SK-N-SH (cell line): ENCODE measurements around the gene WRNIP1. TPM values are rescaled to one million over a fixed set of nuclear protein-coding genes. Genes with fewer than 3 reads are reported as not detected.

Source experiments
- CTCF ChIA-PET: fragments of 300-600, 350-600 bp; formaldehyde crosslinking; extraction: SDS; loops from one replicate; lab custom pipeline; 2021; lab: Yijun Ruan, JAX
- POLR2A ChIA-PET: fragments of 350-600 bp; sonication (Branson Sonifier 250); formaldehyde crosslinking; extraction: SDS; loops from one replicate; lab custom pipeline; 2020; ENCODE audit warnings: antibody characterized with exemption, inconsistent platforms; lab: Yijun Ruan, JAX
- DNase-seq: peaks from one replicate; pipeline ENCODE4 v3.0.0; 2012
- H2AFZ ChIP-seq: fragments of 200-600 bp; sonication (generic); 2 replicates; pipeline ENCODE4 v1.8.1; 2016; ENCODE audit warnings: antibody characterized with exemption, mild to moderate bottlenecking, low read depth
- H3F3A ChIP-seq: fragments of 200-600 bp; sonication (generic); replicated peaks from 2 replicates; pipeline ENCODE3; 2016; ENCODE audit warnings: antibody characterized with exemption, mild to moderate bottlenecking; ENCODE audit not compliant: insufficient read depth
- H3K27ac ChIP-seq, 2 experiments: fragments of 200-500 bp in 1 of 2; fragments of 200-600 bp in 1 of 2; sonication (Bioruptor generic) in 1 of 2; sonication (generic), shearing (Covaris generic) in 1 of 2; 2 replicates each; pipeline versions ENCODE4 v1.5.1 to v1.6.1; 2014 to 2016; ENCODE audit warnings: low read depth in 2 of 2, inconsistent platforms in 1 of 2, low read length in 1 of 2, mild to moderate bottlenecking in 1 of 2, mixed read lengths in 1 of 2
- H3K27me3 ChIP-seq: fragments of 200-600 bp; sonication (generic), shearing (Covaris generic); 2 replicates; pipeline ENCODE4 v1.6.1; 2016; ENCODE audit warnings: mixed run types; ENCODE audit not compliant: insufficient read depth
- H3K36me3 ChIP-seq, 2 experiments: fragments of 200-500 bp in 1 of 2; fragments of 200-600 bp in 1 of 2; sonication (Bioruptor generic) in 1 of 2; sonication (generic) in 1 of 2; replicated peaks in 1 of 2; 2 replicates each; pipeline versions ENCODE3 to v1.5.1; 2014 to 2016; ENCODE audit warnings: low read length in 1 of 2, mild to moderate bottlenecking in 1 of 2; ENCODE audit not compliant: insufficient read depth in 2 of 2, control insufficient read depth in 1 of 2
- H3K4me1 ChIP-seq, 2 experiments: fragments of 200-500 bp in 1 of 2; fragments of 200-600 bp in 1 of 2; sonication (Bioruptor generic) in 1 of 2; sonication (generic), shearing (Covaris generic) in 1 of 2; 2 replicates each; pipeline versions ENCODE4 v1.5.1 to v1.6.1; 2014 to 2016; ENCODE audit warnings: low read depth in 1 of 2, low read length in 1 of 2, mixed run types in 1 of 2; ENCODE audit not compliant: insufficient read depth in 2 of 2, control insufficient read depth in 1 of 2
- H3K4me2 ChIP-seq: fragments of 200-600 bp; sonication (generic), shearing (Covaris generic); 2 replicates; pipeline ENCODE4 v1.6.1; 2017; ENCODE audit warnings: mixed run types
- H3K4me3 ChIP-seq, 2 experiments: fragments of 200-500 bp in 1 of 2; fragments of 200-600 bp in 1 of 2; sonication (Bioruptor generic) in 1 of 2; sonication (generic), shearing (Covaris generic) in 1 of 2; 2 replicates each; pipeline versions ENCODE4 v1.5.1 to v1.8.1; 2014 to 2016; ENCODE audit warnings: low read depth in 2 of 2, inconsistent platforms in 1 of 2, low read length in 1 of 2, mild to moderate bottlenecking in 1 of 2, mixed read lengths in 1 of 2, moderate library complexity in 1 of 2
- H3K79me2 ChIP-seq: fragments of 200-600 bp; sonication (generic); 2 replicates; pipeline ENCODE4 v1.8.1; 2017; ENCODE audit warnings: mild to moderate bottlenecking; ENCODE audit not compliant: insufficient read depth
- H3K9ac ChIP-seq: fragments of 200-600 bp; sonication (generic); 2 replicates; pipeline ENCODE4 v1.6.1; 2017; ENCODE audit warnings: mixed run types
- H3K9me2 ChIP-seq: fragments of 200-600 bp; sonication (generic); 2 replicates; pipeline ENCODE4 v1.6.1; 2017; ENCODE audit warnings: mixed run types
- H3K9me3 ChIP-seq: fragments of 200-600 bp; sonication (generic); 2 replicates; pipeline ENCODE4 v1.6.1; 2017; ENCODE audit warnings: mixed run types, mild to moderate bottlenecking, moderate library complexity
- H4K20me1 ChIP-seq: fragments of 200-600 bp; sonication (generic); 2 replicates; pipeline ENCODE4 v1.6.1; 2017; ENCODE audit warnings: mild to moderate bottlenecking, mixed run types; ENCODE audit not compliant: insufficient read depth
- CHD2 ChIP-seq: fragments of 150-350 bp; IDR thresholded peaks from 2 replicates; pipeline ENCODE4 v1.6.1; 2018; ENCODE audit warnings: low read length; ENCODE audit not compliant: partially characterized antibody
- CTCF ChIP-seq: fragments of 200-600 bp; sonication (generic); IDR thresholded peaks from 2 replicates; pipeline ENCODE4 v1.6.1; 2017; ENCODE audit warnings: antibody characterized with exemption, mild to moderate bottlenecking, moderate library complexity
- EP300 ChIP-seq, 2 experiments: IDR thresholded peaks; 2 replicates each; pipeline versions ENCODE4 v1.4.0 to v1.6.1; 2012; ENCODE audit warnings: borderline replicate concordance in 1 of 2, low read depth in 1 of 2, low read length in 1 of 2
- EZH2phosphoT487 ChIP-seq: fragments of 200-600 bp; sonication (generic); IDR thresholded peaks from 2 replicates; pipeline ENCODE4 v1.6.1; 2017; ENCODE audit warnings: low read depth, mixed run types, mild to moderate bottlenecking, antibody characterized with exemption, moderate library complexity, borderline replicate concordance
- FOSL2 ChIP-seq: IDR thresholded peaks from 2 replicates; pipeline ENCODE4 v1.4.0; 2012; ENCODE audit warnings: low read depth, mild to moderate bottlenecking, moderate library complexity, borderline replicate concordance
- FOXJ3 ChIP-seq: sonication (generic); formaldehyde crosslinking; IDR thresholded peaks from 2 replicates; pipeline ENCODE4 v1.5.1; 2020; ENCODE audit warnings: mild to moderate bottlenecking, missing genetic modification reagents
- GATA2 ChIP-seq: sonication (generic); formaldehyde crosslinking; IDR thresholded peaks from 2 replicates; pipeline ENCODE4 v1.5.0; 2020; ENCODE audit warnings: mild to moderate bottlenecking, missing genetic modification reagents
- MEF2A ChIP-seq: IDR thresholded peaks from 2 replicates; pipeline ENCODE4 v1.4.0; 2012; ENCODE audit warnings: low read depth, borderline replicate concordance
- MXI1 ChIP-seq: IDR thresholded peaks from 2 replicates; pipeline ENCODE4 v1.6.1; 2012; ENCODE audit warnings: mild to moderate bottlenecking, low read depth, low read length, improper control_type of control experiment
- NRF1 ChIP-seq: IDR thresholded peaks from 2 replicates; pipeline ENCODE4 v1.6.1; 2012; ENCODE audit warnings: low read depth, mild to moderate bottlenecking, low read length
- POLR2AphosphoS5 ChIP-seq: IDR thresholded peaks from 2 replicates; pipeline ENCODE4 v1.6.1; 2012; ENCODE audit warnings: low read depth, low read length
- RCOR1 ChIP-seq: fragments of 150-350 bp; IDR thresholded peaks from 2 replicates; pipeline ENCODE4 v1.6.1; 2017; ENCODE audit warnings: antibody characterized with exemption, low read length
- SIN3A ChIP-seq: IDR thresholded peaks from 2 replicates; pipeline ENCODE4 v1.6.1; 2012; ENCODE audit warnings: low read depth, mild to moderate bottlenecking, low read length, moderate library complexity, borderline replicate concordance
- TAF1 ChIP-seq: IDR thresholded peaks from 2 replicates; pipeline ENCODE4 v1.6.1; 2012; ENCODE audit warnings: low read depth, mild to moderate bottlenecking, low read length, moderate library complexity, borderline replicate concordance
- TEAD4 ChIP-seq: IDR thresholded peaks from 2 replicates; pipeline ENCODE4 v1.4.0; 2012; ENCODE audit warnings: mild to moderate bottlenecking, borderline replicate concordance; ENCODE audit not compliant: insufficient read depth
- YY1 ChIP-seq: IDR thresholded peaks from 2 replicates; pipeline ENCODE4 v1.4.0; 2012; ENCODE audit warnings: low read depth, mild to moderate bottlenecking
- WGBS: methylation state at CpG from one replicate; pipeline ENCODE4 v1.1.6; 2017; ENCODE audit warnings: low lambda C conversion rate; 5-methylcytosine and 5-hydroxymethylcytosine counted together
- polyA plus RNA-seq, 3 experiments: library from polyadenylated mRNA; depleted of rRNA; stranded (reverse); fragments of >200 nt; gene quantifications; 2 replicates each; pipeline ENCODE4 v1.2.3, GENCODE V29; 2012
- TF ChIP-seq, protein P1 (sequence below): fragments of 150-350 bp; IDR thresholded peaks from 2 replicates; pipeline ENCODE4 v1.6.1; 2017; ENCODE audit warnings: antibody characterized with exemption, low read length, low read depth, borderline replicate concordance
- TF ChIP-seq, protein P2 (sequence below): IDR thresholded peaks from 2 replicates; pipeline ENCODE4 v1.6.1; 2012; ENCODE audit warnings: mild to moderate bottlenecking, low read depth, low read length, moderate library complexity
- TF ChIP-seq, protein P3 (sequence below): IDR thresholded peaks from 2 replicates; pipeline ENCODE4 v1.4.0; 2012; ENCODE audit warnings: low read depth, borderline replicate concordance

The WRNIP1 gene
- polyA plus RNA-seq, 1 of the 3 experiments (the other 2 are of a cell fraction): 47.5 TPM

- H3K36me3 ChIP-seq: no peaks in the 10 kb centered on the region
- CTCF ChIA-PET: interaction anchor here (0.6 to 2.3 kb wide), 6 partner anchors 30 to 464 kb away, joined by 3 to 9 read pairs (median 4); partner anchors contain the start of genes SERPINB1 and WRNIP1
- no peaks in the 10 kb centered on the region for H3K27me3 ChIP-seq
- H3F3A ChIP-seq: peaks cover 8% of the 10 kb centered on the region
- H3K9me3 ChIP-seq: no peaks in the 10 kb centered on the region
- no peak overlapping the region for H3K27ac ChIP-seq
- POLR2A ChIA-PET: no interaction called here
- H3K4me2 ChIP-seq: no peak overlapping the region
- 87% methylated on average over 2 of the region's 2 CpGs for WGBS
- H3K9ac ChIP-seq: no peak overlapping the region
- H3K4me3 ChIP-seq: no peak overlapping the region
- no peak overlapping the region for H2AFZ ChIP-seq
- no peaks in the 10 kb centered on the region for H4K20me1 ChIP-seq
- peaks cover 6 to 10% of the 10 kb centered on the region in 2 experiments; a peak in 2 of 4 replicates for H3K4me1 ChIP-seq
- H3K9me2 ChIP-seq: no peaks in the 10 kb centered on the region
- DNase-seq: no peak
- H3K79me2 ChIP-seq: no peaks in the 10 kb centered on the region; the same call in 1 of the 2 replicates
- TF ChIP-seq TAF1 (no peak), TEAD4 (no peak), FOSL2 (no peak), EP300 (IDR thresholded peaks at IDR 0.05; ENCODE audit: borderline replicate concordance in 1 of 2, low read depth in 1 of 2, low read length in 1 of 2) (no peak), SIN3A (no peak), CTCF (no peak), YY1 (no peak), RCOR1 (no peak), MXI1 (no peak), POLR2AphosphoS5 (no peak), EZH2phosphoT487 (no peak), FOXJ3 (CRISPR knock-in tag) (no peak), MEF2A (no peak), CHD2 (no peak), NRF1 (no peak), GATA2 (CRISPR knock-in tag) (no peak)
- TF ChIP-seq, protein P1, sequence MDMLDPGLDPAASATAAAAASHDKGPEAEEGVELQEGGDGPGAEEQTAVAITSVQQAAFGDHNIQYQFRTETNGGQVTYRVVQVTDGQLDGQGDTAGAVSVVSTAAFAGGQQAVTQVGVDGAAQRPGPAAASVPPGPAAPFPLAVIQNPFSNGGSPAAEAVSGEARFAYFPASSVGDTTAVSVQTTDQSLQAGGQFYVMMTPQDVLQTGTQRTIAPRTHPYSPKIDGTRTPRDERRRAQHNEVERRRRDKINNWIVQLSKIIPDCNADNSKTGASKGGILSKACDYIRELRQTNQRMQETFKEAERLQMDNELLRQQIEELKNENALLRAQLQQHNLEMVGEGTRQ: no peak
- TF ChIP-seq, protein P2, sequence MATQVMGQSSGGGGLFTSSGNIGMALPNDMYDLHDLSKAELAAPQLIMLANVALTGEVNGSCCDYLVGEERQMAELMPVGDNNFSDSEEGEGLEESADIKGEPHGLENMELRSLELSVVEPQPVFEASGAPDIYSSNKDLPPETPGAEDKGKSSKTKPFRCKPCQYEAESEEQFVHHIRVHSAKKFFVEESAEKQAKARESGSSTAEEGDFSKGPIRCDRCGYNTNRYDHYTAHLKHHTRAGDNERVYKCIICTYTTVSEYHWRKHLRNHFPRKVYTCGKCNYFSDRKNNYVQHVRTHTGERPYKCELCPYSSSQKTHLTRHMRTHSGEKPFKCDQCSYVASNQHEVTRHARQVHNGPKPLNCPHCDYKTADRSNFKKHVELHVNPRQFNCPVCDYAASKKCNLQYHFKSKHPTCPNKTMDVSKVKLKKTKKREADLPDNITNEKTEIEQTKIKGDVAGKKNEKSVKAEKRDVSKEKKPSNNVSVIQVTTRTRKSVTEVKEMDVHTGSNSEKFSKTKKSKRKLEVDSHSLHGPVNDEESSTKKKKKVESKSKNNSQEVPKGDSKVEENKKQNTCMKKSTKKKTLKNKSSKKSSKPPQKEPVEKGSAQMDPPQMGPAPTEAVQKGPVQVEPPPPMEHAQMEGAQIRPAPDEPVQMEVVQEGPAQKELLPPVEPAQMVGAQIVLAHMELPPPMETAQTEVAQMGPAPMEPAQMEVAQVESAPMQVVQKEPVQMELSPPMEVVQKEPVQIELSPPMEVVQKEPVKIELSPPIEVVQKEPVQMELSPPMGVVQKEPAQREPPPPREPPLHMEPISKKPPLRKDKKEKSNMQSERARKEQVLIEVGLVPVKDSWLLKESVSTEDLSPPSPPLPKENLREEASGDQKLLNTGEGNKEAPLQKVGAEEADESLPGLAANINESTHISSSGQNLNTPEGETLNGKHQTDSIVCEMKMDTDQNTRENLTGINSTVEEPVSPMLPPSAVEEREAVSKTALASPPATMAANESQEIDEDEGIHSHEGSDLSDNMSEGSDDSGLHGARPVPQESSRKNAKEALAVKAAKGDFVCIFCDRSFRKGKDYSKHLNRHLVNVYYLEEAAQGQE: no peak
- TF ChIP-seq, protein P3, sequence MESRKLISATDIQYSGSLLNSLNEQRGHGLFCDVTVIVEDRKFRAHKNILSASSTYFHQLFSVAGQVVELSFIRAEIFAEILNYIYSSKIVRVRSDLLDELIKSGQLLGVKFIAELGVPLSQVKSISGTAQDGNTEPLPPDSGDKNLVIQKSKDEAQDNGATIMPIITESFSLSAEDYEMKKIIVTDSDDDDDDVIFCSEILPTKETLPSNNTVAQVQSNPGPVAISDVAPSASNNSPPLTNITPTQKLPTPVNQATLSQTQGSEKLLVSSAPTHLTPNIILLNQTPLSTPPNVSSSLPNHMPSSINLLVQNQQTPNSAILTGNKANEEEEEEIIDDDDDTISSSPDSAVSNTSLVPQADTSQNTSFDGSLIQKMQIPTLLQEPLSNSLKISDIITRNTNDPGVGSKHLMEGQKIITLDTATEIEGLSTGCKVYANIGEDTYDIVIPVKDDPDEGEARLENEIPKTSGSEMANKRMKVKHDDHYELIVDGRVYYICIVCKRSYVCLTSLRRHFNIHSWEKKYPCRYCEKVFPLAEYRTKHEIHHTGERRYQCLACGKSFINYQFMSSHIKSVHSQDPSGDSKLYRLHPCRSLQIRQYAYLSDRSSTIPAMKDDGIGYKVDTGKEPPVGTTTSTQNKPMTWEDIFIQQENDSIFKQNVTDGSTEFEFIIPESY: no peak
Observed at GRCh38 chr6:2795162-2795561, 30.0 kb downstream of the WRNIP1 start.
